CD8-positive, alpha-beta memory T cell (primary cell): ENCODE measurements around the gene ADAT3. TPM values are rescaled to one million over a fixed set of nuclear protein-coding genes. Genes with fewer than 3 reads are reported as not detected.

ENCODE experiments used
- CTCF ChIA-PET: fragments of 350-600 bp; sonication (Branson Sonifier 250); formaldehyde crosslinking; loops from one replicate; lab custom pipeline; 2021; ENCODE audit warnings: antibody characterized with exemption; lab: Charles Lee
- POLR2A ChIA-PET: fragments of 350-600 bp; sonication (Branson Sonifier 250); formaldehyde crosslinking; loops from one replicate; lab custom pipeline; 2021; ENCODE audit warnings: antibody characterized with exemption; lab: Charles Lee
- DNase-seq, 5 donors: peaks; one replicate each; pipeline versions ENCODE4 v3.0.0 to v3.0.0-alpha.2; 2020 to 2022; ENCODE audit warnings: mixed read lengths in 1 of 5
- H3K27ac ChIP-seq: one replicate; pipeline ENCODE4 v1.7.0; 2013; ENCODE audit warnings: low read depth, mild to moderate bottlenecking, low read length, moderate library complexity
- H3K27me3 ChIP-seq: 2 replicates; pipeline ENCODE4 v1.7.0; 2013; ENCODE audit warnings: low read length, mild to moderate bottlenecking; ENCODE audit not compliant: insufficient read depth, poor library complexity, severe bottlenecking
- H3K36me3 ChIP-seq: 2 replicates; pipeline ENCODE4 v1.7.0; 2013; ENCODE audit warnings: mild to moderate bottlenecking, low read length, moderate library complexity; ENCODE audit not compliant: insufficient read depth
- H3K4me1 ChIP-seq: 2 replicates; pipeline ENCODE4 v1.7.0; 2013; ENCODE audit warnings: mild to moderate bottlenecking, low read length, moderate library complexity; ENCODE audit not compliant: insufficient read depth
- H3K4me3 ChIP-seq: 2 replicates; pipeline ENCODE4 v1.7.0; 2013; ENCODE audit warnings: mild to moderate bottlenecking, low read length
- H3K9me3 ChIP-seq: 2 replicates; pipeline ENCODE4 v1.7.0; 2013; ENCODE audit warnings: mild to moderate bottlenecking, low read length
- H3K27ac Mint-ChIP-seq, 8 donors: one replicate each; pipeline ENCODE4 v1.8.0; 2020 to 2021; ENCODE audit warnings: mixed read lengths in 8 of 8, mild to moderate bottlenecking in 6 of 8, inconsistent platforms in 3 of 8, moderate library complexity in 3 of 8
- H3K27me3 Mint-ChIP-seq, 2 donors: one replicate each; pipeline ENCODE4 v1.8.0; 2020 to 2021; ENCODE audit warnings: mixed read lengths in 2 of 2, mild to moderate bottlenecking in 1 of 2, moderate library complexity in 1 of 2
- H3K36me3 Mint-ChIP-seq, 3 donors: one replicate each; pipeline ENCODE4 v1.8.0; 2020 to 2021; ENCODE audit warnings: mixed read lengths in 3 of 3, inconsistent platforms in 1 of 3, mild to moderate bottlenecking in 1 of 3
- H3K4me1 Mint-ChIP-seq, 3 donors: one replicate each; pipeline ENCODE4 v1.8.0; 2020 to 2021; ENCODE audit warnings: mixed read lengths in 3 of 3, inconsistent platforms in 1 of 3, mild to moderate bottlenecking in 1 of 3
- H3K4me3 Mint-ChIP-seq, 7 donors: one replicate each; pipeline ENCODE4 v1.8.0; 2020 to 2021; ENCODE audit warnings: mixed read lengths in 7 of 7, mild to moderate bottlenecking in 6 of 7, moderate library complexity in 4 of 7, inconsistent platforms in 2 of 7
- H3K9me3 Mint-ChIP-seq, 5 donors: one replicate each; pipeline ENCODE4 v1.8.0; 2020 to 2022; ENCODE audit warnings: mixed read lengths in 5 of 5, mild to moderate bottlenecking in 3 of 5, moderate library complexity in 2 of 5, inconsistent platforms in 1 of 5
- polyA plus RNA-seq: library from polyadenylated mRNA; unstranded; fragments of 300-500 nt; fragmentation: Illumina TruSeq; gene quantifications from one replicate; pipeline ENCODE4 v1.2.3, GENCODE V29; 2021
- total RNA-seq, 2 experiments: library from RNA; stranded (reverse); gene quantifications; one replicate each; pipeline ENCODE4 v1.2.3, GENCODE V29; 2021

Gene ADAT3
- total and polyA plus RNA-seq, 3 experiments from 2014 or later, result 4.6 to 6.6 (median 6.3) TPM

DNA sequence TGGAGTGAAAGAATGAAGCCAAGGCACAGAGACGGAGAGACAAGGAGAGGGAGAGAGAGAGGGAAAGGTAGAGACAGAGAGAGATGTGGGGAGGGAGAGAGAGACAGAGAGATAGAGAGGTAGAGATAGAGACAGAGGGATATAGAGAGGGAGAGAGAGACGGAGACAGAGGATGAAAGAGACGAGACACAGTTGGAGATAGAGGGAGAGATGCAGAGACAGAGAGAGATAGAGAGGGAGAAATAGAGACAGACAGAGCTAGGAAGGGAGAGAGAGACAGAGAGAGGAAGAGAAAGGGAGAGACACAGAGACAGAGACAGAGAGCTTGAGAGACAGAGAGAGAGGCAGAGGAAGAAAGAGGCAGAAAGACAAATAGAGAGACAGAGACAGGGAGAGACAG lies 31.2 kb downstream of the ADAT3 start:
- POLR2A ChIA-PET, result no interaction called here
- Mint-ChIP-seq H3K4me3 (peak overlapping the region in 1 of 7 donors; percentile 76), H3K27ac (peak overlapping the region in 7 of 8 donors; percentile 54 to 94 (median 81)), H3K9me3 (peaks cover 0 to 2% (median 0%) of the 10 kb centered on the region in 5 donors), H3K4me1 (peaks cover 19 to 32% (median 20%) of the 10 kb centered on the region in 3 donors), H3K36me3 (peaks cover 0 to 3% (median 3%) of the 10 kb centered on the region in 3 donors), H3K27me3 (peaks cover 0 to 14% of the 10 kb centered on the region in 2 donors)
- no peak overlapping the region for H3K27ac ChIP-seq
- no peak overlapping the region for H3K4me3 ChIP-seq
- no peaks in the 10 kb centered on the region for H3K36me3 ChIP-seq
- no peaks in the 10 kb centered on the region for H3K27me3 ChIP-seq
- CTCF ChIA-PET, result interaction anchor here (0.7 to 1.1 kb wide), 3 partner anchors 10 to 72 kb away, joined by 3 to 4 read pairs (median 3); no protein-coding TSS in a partner anchor
- DNase-seq, result no peak
- H3K4me1 ChIP-seq, result peaks cover 13% of the 10 kb centered on the region
- no peaks in the 10 kb centered on the region for H3K9me3 ChIP-seq

GRCh38 chr19:1936916-1937610 lies 31.9 kb downstream of the ADAT3 start:
- no peak overlapping the region for H3K27ac ChIP-seq
- peaks cover 0 to 2% (median 0%) of the 10 kb centered on the region in 5 donors for H3K9me3 Mint-ChIP-seq
- H3K4me1 Mint-ChIP-seq, result peaks cover 19 to 28% (median 20%) of the 10 kb centered on the region in 3 donors
- peaks cover 13% of the 10 kb centered on the region for H3K4me1 ChIP-seq
- H3K9me3 ChIP-seq, result no peaks in the 10 kb centered on the region
- peaks cover 0 to 16% of the 10 kb centered on the region in 2 donors for H3K27me3 Mint-ChIP-seq
- H3K27me3 ChIP-seq, result no peaks in the 10 kb centered on the region
- peak overlapping the region in 1 of 7 donors; percentile 76 for H3K4me3 Mint-ChIP-seq
- H3K36me3 Mint-ChIP-seq, result peaks cover 0 to 6% (median 3%) of the 10 kb centered on the region in 3 donors
- H3K36me3 ChIP-seq, result no peaks in the 10 kb centered on the region
- peak overlapping the region in 5 of 8 donors; percentile 54 to 99 (median 92) for H3K27ac Mint-ChIP-seq
- no peak for DNase-seq
- H3K4me3 ChIP-seq, result no peak overlapping the region
- POLR2A ChIA-PET, result no interaction called here
- CTCF ChIA-PET, result interaction anchor here (1.1 kb wide), 1 partner anchor 72 kb away, joined by 3 read pairs; no protein-coding TSS in a partner anchor

- peaks cover 0 to 2% (median 0%) of the 10 kb centered on the region in 5 donors for H3K9me3 Mint-ChIP-seq
- Histone ChIP-seq H3K4me3 (no peak overlapping the region), H3K4me1 (peaks cover 16% of the 10 kb centered on the region), H3K36me3 (no peaks in the 10 kb centered on the region), H3K9me3 (no peaks in the 10 kb centered on the region), H3K27ac (no peak overlapping the region), H3K27me3 (no peaks in the 10 kb centered on the region)
- ChIA-PET POLR2A (no interaction called here), CTCF (interaction anchor here (0.8 kb wide), 1 partner anchor 112 kb away, joined by 3 read pairs; no protein-coding TSS in a partner anchor)
- peak overlapping the region in 1 of 7 donors; percentile 3 for H3K4me3 Mint-ChIP-seq
- DNase-seq, result no peak
- peak overlapping the region; percentile 55 to 99 (median 82) for H3K27ac Mint-ChIP-seq
- H3K36me3 Mint-ChIP-seq, result peaks cover 0 to 16% (median 3%) of the 10 kb centered on the region in 3 donors
- peaks cover 0 to 16% of the 10 kb centered on the region in 2 donors for H3K27me3 Mint-ChIP-seq
- H3K4me1 Mint-ChIP-seq, result peaks cover 24 to 33% (median 25%) of the 10 kb centered on the region in 3 donors
These were observed 32.9 kb downstream of the ADAT3 start for GRCh38 chr19:1938071-1938470.

DNA sequence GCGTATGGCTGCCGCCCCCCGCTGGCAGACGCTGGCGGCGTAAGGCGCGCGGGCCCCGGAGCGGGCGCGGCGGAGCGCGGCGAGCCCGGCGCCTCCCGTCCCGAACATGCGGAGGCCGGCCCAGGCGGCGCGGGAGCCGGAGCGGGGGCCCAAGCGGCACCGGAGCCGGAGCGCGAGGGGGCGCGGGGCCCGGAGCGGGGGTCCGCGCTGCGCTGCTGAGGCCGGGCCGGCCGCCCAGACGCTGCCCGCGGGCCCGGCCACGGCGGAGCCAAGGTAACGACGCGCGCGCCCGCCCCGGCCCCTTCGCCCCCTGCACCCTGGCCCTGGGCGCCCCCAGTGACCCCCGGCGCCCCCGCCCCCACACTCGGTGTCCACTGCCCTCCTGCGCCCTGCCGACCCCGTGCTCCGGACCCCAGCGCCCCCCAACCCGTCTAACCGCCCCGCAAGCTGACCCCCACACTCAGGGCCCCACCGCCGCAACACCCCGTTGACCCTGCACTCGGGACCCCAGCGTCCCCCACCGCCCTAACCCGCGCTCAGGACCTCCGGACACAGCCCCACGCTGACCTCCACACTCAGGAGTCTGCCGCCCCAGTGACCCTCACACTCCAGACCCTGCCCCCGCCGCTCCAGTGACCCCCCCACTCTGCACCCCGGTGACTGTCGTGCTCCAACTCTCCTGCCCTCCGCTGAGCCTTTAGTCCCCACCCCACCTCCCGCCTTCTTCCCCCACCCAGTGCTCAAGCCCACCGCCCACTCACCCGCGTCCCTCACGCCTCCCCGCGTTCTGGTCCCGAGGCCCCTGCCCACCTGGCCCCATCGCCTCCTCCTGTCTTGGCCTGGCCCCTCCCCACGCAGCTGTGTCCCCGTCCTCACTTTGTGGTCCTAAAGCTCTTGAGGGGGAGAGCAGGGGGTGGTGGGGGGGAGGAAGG lies 36.2 kb downstream of the ADAT3 start, which contains the start of gene CSNK1G2:
TSS of gene CSNK1G2 (plus strand) at position 27 of the 932 bp plus-strand sequence. CDS start 28,601 bp downstream, outside the sequence.
- no peaks in the 10 kb centered on the region for H3K27me3 ChIP-seq
- no peaks in the 10 kb centered on the region for H3K36me3 ChIP-seq
- H3K4me1 ChIP-seq, result peaks cover 34% of the 10 kb centered on the region
- Mint-ChIP-seq H3K9me3 (peaks cover 0 to 2% (median 0%) of the 10 kb centered on the region in 5 donors), H3K4me3 (peak within 1 kb of the TSS; percentile 89 to 100 (median 93)), H3K27me3 (peaks cover 0 to 12% of the 10 kb centered on the region in 2 donors), H3K36me3 (peaks cover 0 to 23% (median 2%) of the 10 kb centered on the region in 3 donors), H3K4me1 (peaks cover 29 to 56% (median 29%) of the 10 kb centered on the region in 3 donors), H3K27ac (peak within 1 kb of the TSS; percentile 98 to 100 (median 99))
- POLR2A ChIA-PET, result interaction anchor here (0.6 to 1.0 kb wide), 5 partner anchors 17 to 1637 kb away, joined by 3 to 7 read pairs (median 5); partner anchors contain the start of gene MOB3A
- CTCF ChIA-PET, result interaction anchor here (1.2 to 3.3 kb wide), 4 partner anchors 12 to 149 kb away, joined by 3 to 11 read pairs (median 4); no protein-coding TSS in a partner anchor
- no peak for DNase-seq
- peak within 1 kb of the TSS; percentile 75 for H3K4me3 ChIP-seq
- peak within 1 kb of the TSS; percentile 90 for H3K27ac ChIP-seq
- no peaks in the 10 kb centered on the region for H3K9me3 ChIP-seq

- Histone ChIP-seq H3K27me3 (no peaks in the 10 kb centered on the region), H3K36me3 (no peaks in the 10 kb centered on the region), H3K27ac (peak overlapping the region; percentile 89), H3K4me3 (peak overlapping the region; percentile 75), H3K4me1 (peaks cover 34% of the 10 kb centered on the region), H3K9me3 (no peaks in the 10 kb centered on the region)
- Mint-ChIP-seq H3K9me3 (peaks cover 0 to 2% (median 0%) of the 10 kb centered on the region in 5 donors), H3K27me3 (peaks cover 0 to 12% of the 10 kb centered on the region in 2 donors), H3K36me3 (peaks cover 0 to 23% (median 0%) of the 10 kb centered on the region in 3 donors), H3K4me3 (peak overlapping the region; percentile 89 to 100 (median 93)), H3K4me1 (peaks cover 27 to 62% (median 29%) of the 10 kb centered on the region in 3 donors), H3K27ac (peak overlapping the region; percentile 98 to 100 (median 98))
- peak; percentile 77 to 89 (median 84) for DNase-seq
- ChIA-PET POLR2A (interaction anchor here (0.6 to 1.0 kb wide), 7 partner anchors 16 to 1636 kb away, joined by 3 to 7 read pairs (median 5); partner anchors contain the start of gene MOB3A), CTCF (interaction anchor here (1.0 to 3.3 kb wide), 5 partner anchors 13 to 148 kb away, joined by 3 to 11 read pairs (median 4); no protein-coding TSS in a partner anchor)
These were observed 37.1 kb downstream of the ADAT3 start for GRCh38 chr19:1942078-1942933.

- CTCF ChIA-PET, result interaction anchor here (1.0 to 3.3 kb wide), 5 partner anchors 14 to 147 kb away, joined by 3 to 11 read pairs (median 4); no protein-coding TSS in a partner anchor
- Mint-ChIP-seq H3K36me3 (peaks cover 0 to 23% (median 0%) of the 10 kb centered on the region in 3 donors), H3K4me1 (peaks cover 27 to 59% (median 29%) of the 10 kb centered on the region in 3 donors), H3K9me3 (peaks cover 0 to 2% (median 0%) of the 10 kb centered on the region in 5 donors), H3K27me3 (peaks cover 0 to 12% of the 10 kb centered on the region in 2 donors), H3K27ac (peak overlapping the region; percentile 98 to 100 (median 98)), H3K4me3 (peak overlapping the region; percentile 89 to 100 (median 93))
- Histone ChIP-seq H3K36me3 (no peaks in the 10 kb centered on the region), H3K9me3 (no peaks in the 10 kb centered on the region), H3K27ac (peak overlapping the region; percentile 89), H3K27me3 (no peaks in the 10 kb centered on the region), H3K4me3 (peak overlapping the region; percentile 75), H3K4me1 (peaks cover 34% of the 10 kb centered on the region)
- peak in 2 of 5 donors; percentile 12 to 35 for DNase-seq
- POLR2A ChIA-PET, result interaction anchor here (0.6 to 1.0 kb wide), 2 partner anchors 29 to 106 kb away, joined by 5 read pairs; no protein-coding TSS in a partner anchor
These were observed 37.8 kb downstream of the ADAT3 start for GRCh38 chr19:1942934-1943555.
